Spleen (tissue), 7 donors: ENCODE measurements around the gene SYCP2L.

Experiments used
- POLR2A ChIP-seq, 3 donors: fragments of 450-650 bp; IDR thresholded peaks; one replicate each; pipeline ENCODE4 v1.5.1; 2017; ENCODE audit warnings: antibody characterized with exemption in 3 of 3, mild to moderate bottlenecking in 1 of 3
- POLR2AphosphoS5 ChIP-seq, 3 donors: sonication (generic); formaldehyde crosslinking; IDR thresholded peaks; one replicate each; pipeline ENCODE4 v1.5.1; 2017; ENCODE audit warnings: antibody characterized with exemption in 3 of 3
- TF ChIP-seq, protein P1 (sequence below), 11 experiments: fragments of 200-600 bp in 7 of 11; fragments of 450-650 bp in 4 of 11; sonication (generic) in 4 of 11; IDR thresholded peaks in 8 of 11; conservative IDR thresholded peaks in 3 of 11; 1 replicate in 7 of 11; 2 replicates in 4 of 11; pipeline versions ENCODE4 v1.4.0 to v1.8.0; 2016 to 2021; ENCODE audit warnings: antibody characterized with exemption in 11 of 11, inconsistent platforms in 4 of 11, mild to moderate bottlenecking in 1 of 11
- donor health status: DM: no; HTN: no; CAD: no; lungs with moderate emphysema.
- donor health status: DM: no; HTN: no; CAD: no.
- donor health status: DM: no; HTN: no; CAD: no.

DNA sequence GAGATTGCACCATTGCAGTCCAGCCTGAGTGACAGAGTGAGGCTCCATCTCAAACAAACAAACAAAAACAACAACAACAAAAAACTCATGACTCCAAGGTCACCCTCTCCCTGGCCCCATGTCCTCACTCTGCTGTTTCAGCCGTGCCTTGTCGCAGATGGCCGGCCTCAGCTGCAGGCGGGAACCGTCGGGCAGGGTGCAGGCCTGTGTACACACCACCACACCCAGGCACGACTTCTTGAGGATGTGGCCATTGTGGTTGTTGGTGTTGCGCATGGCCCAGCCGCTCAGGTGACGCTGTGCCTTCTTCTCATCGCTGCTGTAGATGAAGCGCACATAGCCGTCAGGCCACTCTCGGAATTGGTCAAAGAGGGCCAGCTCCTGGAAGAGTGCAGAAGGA is 9.8 kb upstream of the SYCP2L start:
- no peak for TF ChIP-seq POLR2AphosphoS5 (IDR thresholded peaks at IDR 0.05)
- no peak for TF ChIP-seq POLR2A (IDR thresholded peaks at IDR 0.05)
- TF ChIP-seq, protein P1, sequence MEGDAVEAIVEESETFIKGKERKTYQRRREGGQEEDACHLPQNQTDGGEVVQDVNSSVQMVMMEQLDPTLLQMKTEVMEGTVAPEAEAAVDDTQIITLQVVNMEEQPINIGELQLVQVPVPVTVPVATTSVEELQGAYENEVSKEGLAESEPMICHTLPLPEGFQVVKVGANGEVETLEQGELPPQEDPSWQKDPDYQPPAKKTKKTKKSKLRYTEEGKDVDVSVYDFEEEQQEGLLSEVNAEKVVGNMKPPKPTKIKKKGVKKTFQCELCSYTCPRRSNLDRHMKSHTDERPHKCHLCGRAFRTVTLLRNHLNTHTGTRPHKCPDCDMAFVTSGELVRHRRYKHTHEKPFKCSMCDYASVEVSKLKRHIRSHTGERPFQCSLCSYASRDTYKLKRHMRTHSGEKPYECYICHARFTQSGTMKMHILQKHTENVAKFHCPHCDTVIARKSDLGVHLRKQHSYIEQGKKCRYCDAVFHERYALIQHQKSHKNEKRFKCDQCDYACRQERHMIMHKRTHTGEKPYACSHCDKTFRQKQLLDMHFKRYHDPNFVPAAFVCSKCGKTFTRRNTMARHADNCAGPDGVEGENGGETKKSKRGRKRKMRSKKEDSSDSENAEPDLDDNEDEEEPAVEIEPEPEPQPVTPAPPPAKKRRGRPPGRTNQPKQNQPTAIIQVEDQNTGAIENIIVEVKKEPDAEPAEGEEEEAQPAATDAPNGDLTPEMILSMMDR (IDR thresholded peaks at IDR 0.05 in 8 of 11, conservative IDR thresholded peaks at IDR 0.05 in 3 of 11): no peak
